ENCODE measurements around the gene ZC3H8. TPM values are rescaled to one million over a fixed set of nuclear protein-coding genes. Genes with fewer than 3 reads are reported as not detected.

Gene ZC3H8
- 9.4 and 12.5 TPM in 2 replicates for total RNA-seq

DNA sequence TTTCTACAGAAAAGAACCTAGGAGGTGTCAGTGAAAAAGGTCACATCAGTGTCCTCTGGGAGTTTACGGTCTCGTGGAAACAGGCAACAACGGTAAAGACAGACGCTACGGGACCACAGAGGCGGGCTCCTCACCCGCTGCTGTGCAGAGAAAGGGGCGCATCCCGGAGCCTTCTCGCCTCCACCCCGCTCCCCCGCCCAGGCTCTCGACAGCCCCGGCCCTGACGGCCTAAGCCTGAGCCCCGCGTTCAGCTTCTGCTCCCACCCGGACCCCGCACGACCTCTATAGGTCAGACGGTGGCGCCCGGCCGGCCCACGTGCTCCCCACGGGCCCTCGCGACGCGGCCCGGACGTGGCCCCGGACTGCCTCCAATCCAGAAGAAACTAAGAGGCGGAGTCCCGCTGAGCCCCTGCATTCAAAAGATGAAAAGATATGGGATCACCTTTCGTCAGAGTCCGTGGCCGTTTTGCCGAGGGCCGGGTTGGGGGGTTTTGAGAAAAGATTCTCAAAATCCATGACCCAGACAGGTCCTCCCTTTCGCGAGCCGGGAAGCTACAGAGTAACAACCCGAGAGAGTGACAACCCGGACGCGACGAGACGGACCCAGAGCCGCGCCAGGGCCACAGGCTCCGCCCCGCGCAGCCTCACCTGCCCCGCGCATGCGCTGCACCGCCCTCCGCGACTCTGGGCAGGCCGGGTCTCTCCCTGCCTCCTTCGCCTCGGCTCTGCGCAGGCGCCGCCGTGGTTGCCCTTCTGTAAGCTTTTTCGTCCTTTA is at the start of gene ZC3H8:
Gene ZC3H8 (minus strand): TSS at position 577 of the 775 bp plus-strand sequence. CDS start 61 bp downstream, at position 516.

DNA sequence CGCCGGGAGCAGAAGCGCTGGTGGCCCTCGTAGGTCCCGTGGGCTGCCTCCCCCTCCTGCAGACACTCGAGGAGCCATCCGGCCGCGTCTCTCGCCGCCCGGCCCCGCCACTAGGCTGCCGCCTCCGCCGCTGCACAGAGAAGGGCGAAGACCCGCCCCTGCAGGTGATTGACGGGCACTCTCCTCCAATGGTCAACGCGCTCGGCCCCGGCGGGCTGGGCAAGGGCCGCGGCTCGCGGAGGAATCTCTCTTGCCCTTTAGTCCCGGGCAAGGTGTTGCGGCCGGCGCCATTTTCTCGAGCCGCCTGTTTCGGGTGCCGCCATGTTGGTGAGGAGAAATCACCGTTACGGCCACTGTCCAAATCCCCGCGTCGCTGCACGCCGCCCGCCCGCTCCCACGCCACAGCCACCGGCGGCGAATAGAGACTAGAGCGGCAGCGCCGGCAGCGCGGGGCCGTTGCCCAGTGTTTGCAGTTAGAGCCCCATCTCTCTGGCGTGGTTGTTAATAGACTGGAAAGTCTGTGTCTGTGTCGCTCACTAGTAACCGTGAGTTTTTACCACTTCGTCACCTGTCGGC is 20.6 kb upstream of the ZC3H8 start, which contains the start of gene ZC3H6:
Gene ZC3H6 (plus strand): TSS at position 287 of the 576 bp plus-strand sequence. CDS start 398 bp downstream, outside the sequence.

Other genes with a start within 250 kb of the ZC3H8 start
- 25.7 and 33.4 TPM in 2 replicates for gene TMEM87B, start 199.8 kb downstream of the ZC3H8 start, total RNA-seq
- 1.8 and 2.5 TPM in 2 replicates for gene FBLN7, start 116.7 kb downstream of the ZC3H8 start, total RNA-seq
- 2.7 and 4.0 TPM in 2 replicates for gene ZC3H6, start 20.6 kb upstream of the ZC3H8 start, total RNA-seq
- 3.7 and 5.9 TPM in 2 replicates for gene RGPD8, start 178.6 kb upstream of the ZC3H8 start, total RNA-seq
- 48.1 and 80.0 TPM in 2 replicates for gene TTL, start 227.1 kb upstream of the ZC3H8 start, total RNA-seq